ENCODE results near the gene LRRC56. TPM values are rescaled to one million over a fixed set of nuclear protein-coding genes. Genes with fewer than 3 reads are reported as not detected.

LRRC56 gene
- total and polyA plus RNA-seq, 9 donors, result 1.7 to 8.4 (median 5.4) TPM

- Histone ChIP-seq H3K9me3 (replicated peaks; ENCODE audit: control insufficient read depth, low read depth, low read length) (no peaks in the 10 kb centered on the region), H3K4me1 (ENCODE audit: control insufficient read depth, insufficient read depth, low read length) (peaks cover 20% of the 10 kb centered on the region), H3K4me3 (ENCODE audit: low read length) (peak within 1 kb of the TSS; percentile 56), H3K27me3 (ENCODE audit: control insufficient read depth, insufficient read depth, low read length) (peaks cover 57% of the 10 kb centered on the region), H3K27ac (ENCODE audit: low read length) (no peak within 1 kb of the TSS), H3K36me3 (ENCODE audit: control insufficient read depth, insufficient read depth, low read length) (no peaks in the 10 kb centered on the region)
- DNase-seq, result peak; percentile 88
- under 1% methylated on average over 71 of the region's 95 CpGs for WGBS (ENCODE audit: insufficient coverage)
Measured at GRCh38 chr11:560305-561147, 23.2 kb downstream of the LRRC56 start, which contains the start of the genes LMNTD2 and RASSF7. LMNTD2 (minus strand) TSS chr11:560738; CDS start chr11:560716, 22 bp downstream. RASSF7 (plus strand) TSS chr11:560970; CDS start chr11:561769, 799 bp downstream.

GRCh38 chr11:561148-562003, 24.0 kb downstream of the LRRC56 start:
- 9% methylated on average over 67 of the region's 67 CpGs for WGBS (ENCODE audit: insufficient coverage)
- DNase-seq, result no peak

GRCh38 chr11:562046-562645, 24.8 kb downstream of the LRRC56 start:
- Histone ChIP-seq H3K36me3 (ENCODE audit: control insufficient read depth, insufficient read depth, low read length) (no peaks in the 10 kb centered on the region), H3K27ac (ENCODE audit: low read length) (no peak overlapping the region), H3K4me3 (ENCODE audit: low read length) (no peak overlapping the region), H3K4me1 (ENCODE audit: control insufficient read depth, insufficient read depth, low read length) (peaks cover 18% of the 10 kb centered on the region), H3K27me3 (ENCODE audit: control insufficient read depth, insufficient read depth, low read length) (peaks cover 41% of the 10 kb centered on the region), H3K9me3 (replicated peaks; ENCODE audit: control insufficient read depth, low read depth, low read length) (no peaks in the 10 kb centered on the region)
- 90% methylated on average over 29 of the region's 29 CpGs for WGBS (ENCODE audit: insufficient coverage)
- no peak for DNase-seq

More at GRCh38 chr11:561148-562003, 24.0 kb downstream of the LRRC56 start:
- Histone ChIP-seq H3K27me3 (ENCODE audit: control insufficient read depth, insufficient read depth, low read length) (peaks cover 48% of the 10 kb centered on the region), H3K36me3 (ENCODE audit: control insufficient read depth, insufficient read depth, low read length) (no peaks in the 10 kb centered on the region), H3K4me1 (ENCODE audit: control insufficient read depth, insufficient read depth, low read length) (peaks cover 17% of the 10 kb centered on the region), H3K9me3 (replicated peaks; ENCODE audit: control insufficient read depth, low read depth, low read length) (no peaks in the 10 kb centered on the region), H3K27ac (ENCODE audit: low read length) (no peak overlapping the region), H3K4me3 (ENCODE audit: low read length) (peak overlapping the region; percentile 22)

GRCh38 chr11:563066-563811, 25.9 kb downstream of the LRRC56 start:
- Histone ChIP-seq H3K27me3 (ENCODE audit: control insufficient read depth, insufficient read depth, low read length) (peaks cover 30% of the 10 kb centered on the region), H3K4me1 (ENCODE audit: control insufficient read depth, insufficient read depth, low read length) (peaks cover 26% of the 10 kb centered on the region), H3K9me3 (replicated peaks; ENCODE audit: control insufficient read depth, low read depth, low read length) (no peaks in the 10 kb centered on the region), H3K4me3 (ENCODE audit: low read length) (no peak overlapping the region), H3K36me3 (ENCODE audit: control insufficient read depth, insufficient read depth, low read length) (no peaks in the 10 kb centered on the region), H3K27ac (ENCODE audit: low read length) (no peak overlapping the region)
- WGBS (ENCODE audit: insufficient coverage), result 86% methylated on average over 13 of the region's 18 CpGs
- DNase-seq, result no peak

- no peak for DNase-seq
- peaks cover 27% of the 10 kb centered on the region for H3K4me1 ChIP-seq (ENCODE audit: control insufficient read depth, insufficient read depth, low read length)
- H3K27me3 ChIP-seq (ENCODE audit: control insufficient read depth, insufficient read depth, low read length), result peaks cover 22% of the 10 kb centered on the region
- H3K9me3 ChIP-seq (replicated peaks; ENCODE audit: control insufficient read depth, low read depth, low read length), result no peaks in the 10 kb centered on the region
- no peak overlapping the region for H3K27ac ChIP-seq (ENCODE audit: low read length)
- no peaks in the 10 kb centered on the region for H3K36me3 ChIP-seq (ENCODE audit: control insufficient read depth, insufficient read depth, low read length)
- WGBS (ENCODE audit: insufficient coverage), result 78% methylated on average over 8 of the region's 12 CpGs
- no peak overlapping the region for H3K4me3 ChIP-seq (ENCODE audit: low read length)
Measured at GRCh38 chr11:563812-564578, 26.7 kb downstream of the LRRC56 start.

- Histone ChIP-seq H3K27ac (ENCODE audit: low read length) (no peak overlapping the region), H3K9me3 (replicated peaks; ENCODE audit: control insufficient read depth, low read depth, low read length) (no peaks in the 10 kb centered on the region), H3K4me3 (ENCODE audit: low read length) (no peak overlapping the region), H3K36me3 (ENCODE audit: control insufficient read depth, insufficient read depth, low read length) (no peaks in the 10 kb centered on the region), H3K27me3 (ENCODE audit: control insufficient read depth, insufficient read depth, low read length) (peaks cover 7% of the 10 kb centered on the region), H3K4me1 (ENCODE audit: control insufficient read depth, insufficient read depth, low read length) (peaks cover 29% of the 10 kb centered on the region)
- 75% methylated on average over 12 of the region's 12 CpGs for WGBS (ENCODE audit: insufficient coverage)
- no peak for DNase-seq
Measured at GRCh38 chr11:565921-566509, 28.7 kb downstream of the LRRC56 start.

- peak; percentile 33 for DNase-seq
- Histone ChIP-seq H3K4me3 (ENCODE audit: low read length) (peak overlapping the region; percentile 51), H3K9me3 (replicated peaks; ENCODE audit: control insufficient read depth, low read depth, low read length) (no peaks in the 10 kb centered on the region), H3K27me3 (ENCODE audit: control insufficient read depth, insufficient read depth, low read length) (peaks cover 1% of the 10 kb centered on the region), H3K36me3 (ENCODE audit: control insufficient read depth, insufficient read depth, low read length) (no peaks in the 10 kb centered on the region), H3K4me1 (ENCODE audit: control insufficient read depth, insufficient read depth, low read length) (peaks cover 21% of the 10 kb centered on the region), H3K27ac (ENCODE audit: low read length) (peak overlapping the region; percentile 72)
- WGBS (ENCODE audit: insufficient coverage), result 87% methylated on average over 18 of the region's 18 CpGs
Measured at GRCh38 chr11:567011-567628, 29.8 kb downstream of the LRRC56 start.

- Histone ChIP-seq H3K9me3 (replicated peaks; ENCODE audit: control insufficient read depth, low read depth, low read length) (no peaks in the 10 kb centered on the region), H3K27me3 (ENCODE audit: control insufficient read depth, insufficient read depth, low read length) (no peaks in the 10 kb centered on the region), H3K36me3 (ENCODE audit: control insufficient read depth, insufficient read depth, low read length) (no peaks in the 10 kb centered on the region), H3K27ac (ENCODE audit: low read length) (peak overlapping the region; percentile 72), H3K4me1 (ENCODE audit: control insufficient read depth, insufficient read depth, low read length) (peaks cover 21% of the 10 kb centered on the region), H3K4me3 (ENCODE audit: low read length) (peak overlapping the region; percentile 51)
- DNase-seq, result no peak
- WGBS (ENCODE audit: insufficient coverage), result 13% methylated on average over 33 of the region's 41 CpGs
Measured at GRCh38 chr11:567629-568292, 30.4 kb downstream of the LRRC56 start.

Data from muscle of leg (tissue), 11 donors.